ENCODE measurements around the gene ENOX1.

The ENOX1 gene

DNA sequence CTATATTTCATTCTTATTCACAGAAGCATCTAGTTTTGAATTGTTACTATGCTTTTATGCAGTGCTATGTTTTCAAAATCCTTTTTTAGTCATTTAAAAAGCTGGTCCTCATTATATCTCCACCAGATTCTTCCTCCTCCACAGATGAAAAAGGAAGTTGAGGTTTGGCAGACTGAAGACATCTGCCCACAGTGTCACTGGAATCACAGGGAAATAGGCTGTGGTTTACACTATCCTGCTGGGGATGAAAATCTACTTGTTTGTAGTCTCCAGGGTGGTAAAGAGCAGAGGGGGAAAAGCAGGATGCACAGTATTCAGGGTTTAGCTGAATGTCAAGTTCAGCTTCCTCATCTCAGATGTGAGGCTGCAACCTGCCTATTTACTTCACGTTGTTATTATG, 412.2 kb downstream of the ENOX1 start:
- TF ChIP-seq, protein P1, sequence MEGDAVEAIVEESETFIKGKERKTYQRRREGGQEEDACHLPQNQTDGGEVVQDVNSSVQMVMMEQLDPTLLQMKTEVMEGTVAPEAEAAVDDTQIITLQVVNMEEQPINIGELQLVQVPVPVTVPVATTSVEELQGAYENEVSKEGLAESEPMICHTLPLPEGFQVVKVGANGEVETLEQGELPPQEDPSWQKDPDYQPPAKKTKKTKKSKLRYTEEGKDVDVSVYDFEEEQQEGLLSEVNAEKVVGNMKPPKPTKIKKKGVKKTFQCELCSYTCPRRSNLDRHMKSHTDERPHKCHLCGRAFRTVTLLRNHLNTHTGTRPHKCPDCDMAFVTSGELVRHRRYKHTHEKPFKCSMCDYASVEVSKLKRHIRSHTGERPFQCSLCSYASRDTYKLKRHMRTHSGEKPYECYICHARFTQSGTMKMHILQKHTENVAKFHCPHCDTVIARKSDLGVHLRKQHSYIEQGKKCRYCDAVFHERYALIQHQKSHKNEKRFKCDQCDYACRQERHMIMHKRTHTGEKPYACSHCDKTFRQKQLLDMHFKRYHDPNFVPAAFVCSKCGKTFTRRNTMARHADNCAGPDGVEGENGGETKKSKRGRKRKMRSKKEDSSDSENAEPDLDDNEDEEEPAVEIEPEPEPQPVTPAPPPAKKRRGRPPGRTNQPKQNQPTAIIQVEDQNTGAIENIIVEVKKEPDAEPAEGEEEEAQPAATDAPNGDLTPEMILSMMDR (IDR thresholded peaks at IDR 0.05; ENCODE audit: low read depth, low read length, missing control alignments), result no peak
- no peak for DNase-seq (ENCODE audit: low read depth)
- no peak overlapping the region for H3K4me3 ChIP-seq (ENCODE audit: low read depth, low read length)

DNA sequence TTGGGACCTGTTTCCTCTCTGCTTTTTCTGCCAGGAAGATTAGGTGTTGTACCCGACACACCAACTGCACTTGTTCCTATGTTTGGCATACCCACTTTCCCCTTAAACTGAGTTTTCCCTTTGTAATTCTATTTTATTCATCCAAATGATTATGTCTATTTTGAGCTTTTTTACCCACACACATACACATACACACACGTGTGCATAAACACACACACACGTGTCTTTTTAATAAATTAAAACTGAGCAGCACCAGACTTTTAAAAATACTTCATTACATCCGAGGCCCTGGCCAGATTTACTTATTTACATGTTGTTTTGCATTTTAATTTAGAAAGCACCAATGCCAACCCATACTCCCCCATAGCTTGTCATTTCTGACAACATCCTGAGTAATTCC, 413.4 kb downstream of the ENOX1 start:
- TF ChIP-seq, protein P1 (IDR thresholded peaks at IDR 0.05; ENCODE audit: low read depth, low read length, missing control alignments), result no peak
- DNase-seq (ENCODE audit: low read depth), result no peak
- no peak overlapping the region for H3K4me3 ChIP-seq (ENCODE audit: low read depth, low read length)

DNA sequence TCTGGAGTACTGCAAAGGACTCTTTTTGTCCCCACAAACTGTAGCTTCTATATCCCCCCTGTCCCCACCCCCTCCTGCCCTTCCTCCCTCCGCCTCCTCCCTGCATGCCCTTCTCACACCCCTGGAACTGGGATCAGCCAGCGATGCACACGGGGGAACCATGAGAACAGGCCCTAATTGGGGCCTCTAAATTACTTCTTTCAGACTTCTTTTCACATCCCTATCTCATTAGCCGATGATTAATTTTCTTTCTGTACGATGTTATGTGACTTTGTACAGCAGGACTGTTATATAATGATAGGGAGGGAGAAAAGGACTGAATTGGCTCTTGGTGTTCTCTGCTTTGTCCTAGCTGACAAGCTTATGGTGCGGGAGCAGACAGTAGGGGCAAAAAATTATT, 415.9 kb downstream of the ENOX1 start:
- H3K4me3 ChIP-seq (ENCODE audit: low read depth, low read length), result no peak overlapping the region
- TF ChIP-seq, protein P1 (IDR thresholded peaks at IDR 0.05; ENCODE audit: low read depth, low read length, missing control alignments), result no peak
- DNase-seq (ENCODE audit: low read depth), result no peak

GRCh38 chr13:43369319-43369718, 417.5 kb downstream of the ENOX1 start:
- no peak for DNase-seq (ENCODE audit: low read depth)
- TF ChIP-seq, protein P1 (IDR thresholded peaks at IDR 0.05; ENCODE audit: low read depth, low read length, missing control alignments), result no peak
- no peak overlapping the region for H3K4me3 ChIP-seq (ENCODE audit: low read depth, low read length)

DNA sequence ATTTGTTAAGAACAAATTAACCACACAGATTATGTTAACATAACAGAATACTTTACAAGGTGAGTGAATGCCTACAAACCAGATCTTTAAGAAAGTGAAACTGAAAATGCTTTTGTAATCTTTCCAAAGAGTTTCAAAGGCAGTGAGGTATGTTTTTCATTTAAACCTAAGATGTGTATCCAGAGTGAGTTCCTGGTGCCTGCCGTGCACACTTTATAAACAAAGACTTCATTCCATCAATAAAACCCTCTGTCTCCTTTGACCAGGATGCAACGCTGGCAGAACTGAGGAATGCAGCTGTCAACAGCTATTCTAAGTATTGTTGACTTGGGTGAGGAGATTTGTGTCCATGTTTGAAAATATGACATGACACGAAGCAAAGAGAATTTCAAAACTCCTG, 418.8 kb downstream of the ENOX1 start:
- TF ChIP-seq, protein P1 (IDR thresholded peaks at IDR 0.05; ENCODE audit: low read depth, low read length, missing control alignments), result no peak
- no peak overlapping the region for H3K4me3 ChIP-seq (ENCODE audit: low read depth, low read length)
- DNase-seq (ENCODE audit: low read depth), result no peak

DNA sequence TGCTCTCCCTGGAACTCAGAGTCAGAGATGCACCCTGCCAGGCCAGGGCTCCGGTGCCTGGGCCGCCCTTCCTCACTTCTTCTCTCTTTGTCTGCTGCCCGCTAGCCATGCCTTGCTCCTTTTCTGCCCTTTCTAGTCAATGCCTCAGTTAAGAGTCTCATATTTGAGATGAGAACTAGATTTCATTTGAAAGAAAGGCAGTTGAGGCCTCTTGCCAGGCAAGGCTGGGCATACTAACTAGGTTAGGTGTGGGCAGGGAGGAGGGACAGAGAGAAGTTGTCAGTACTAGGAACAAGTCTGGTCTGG, 421.8 kb downstream of the ENOX1 start:
- DNase-seq (ENCODE audit: low read depth), result no peak
- TF ChIP-seq, protein P1 (IDR thresholded peaks at IDR 0.05; ENCODE audit: low read depth, low read length, missing control alignments), result no peak
- no peak overlapping the region for H3K4me3 ChIP-seq (ENCODE audit: low read depth, low read length)

DNA sequence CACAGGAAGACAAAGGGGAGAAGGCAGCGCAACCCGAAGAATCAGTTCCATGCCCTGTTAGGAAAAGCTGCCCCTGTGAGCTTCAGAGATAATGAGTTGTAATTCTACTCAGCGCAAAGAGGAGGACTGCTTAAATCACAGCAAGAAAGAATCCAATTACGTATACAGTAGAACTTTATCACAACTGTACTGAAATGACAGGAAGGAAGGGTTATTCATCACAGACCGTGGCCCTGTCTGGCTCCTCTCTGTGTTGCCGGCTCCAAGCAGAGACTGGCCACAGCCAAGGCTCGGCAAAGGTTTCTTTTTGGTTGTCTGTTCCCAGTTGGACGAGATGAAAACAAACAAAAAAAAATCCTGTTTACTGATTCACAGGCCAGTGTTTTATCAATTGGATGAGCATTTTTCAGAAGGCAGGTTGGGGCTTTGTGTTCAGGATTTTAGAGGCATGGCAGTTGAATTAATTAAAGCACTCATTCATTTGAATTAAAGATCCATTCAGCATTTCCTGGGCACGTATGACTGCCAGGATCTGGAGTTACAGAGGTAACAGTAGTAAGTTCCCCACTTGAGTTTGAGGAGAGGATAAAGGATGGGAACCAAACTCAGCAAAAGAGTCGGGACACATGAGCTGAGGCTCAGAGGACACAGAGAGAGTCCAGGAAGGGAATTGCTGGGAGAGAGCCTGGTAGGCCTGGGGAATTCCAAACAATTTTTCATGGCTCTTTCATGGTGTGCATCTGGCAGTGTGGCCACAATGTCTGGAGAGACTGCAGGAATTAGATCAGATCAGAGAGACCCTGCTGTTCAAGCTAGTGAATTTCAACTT, 422.3 kb downstream of the ENOX1 start:
- no peak overlapping the region for H3K4me3 ChIP-seq (ENCODE audit: low read depth, low read length)
- DNase-seq (ENCODE audit: low read depth), result no peak

More for the DNA sequence above, 422.3 kb downstream of the ENOX1 start:
- TF ChIP-seq, protein P1 (IDR thresholded peaks at IDR 0.05; ENCODE audit: low read depth, low read length, missing control alignments), result no peak

Data from GM12864 (cell line).